ENCODE results near the gene ANKRD42. TPM values are rescaled to one million over a fixed set of nuclear protein-coding genes. Genes with fewer than 3 reads are reported as not detected.
A peak's percentile ranks its signal among the peaks of the same experiment; 100 is the strongest.

Gene ANKRD42
- polyA plus RNA-seq, 3 donors, result 4.3 to 6.2 (median 6.1) TPM

GRCh38 chr11:83192606-83193245 lies 786 bp upstream of the ANKRD42 start:
- Histone ChIP-seq H3K27me3 (ENCODE audit: control insufficient read depth in 2 of 2, insufficient read depth in 2 of 2, low read length in 2 of 2) (no peaks in the 10 kb centered on the region), H3K9me3 (replicated peaks in 1 of 2; ENCODE audit: control insufficient read depth in 1 of 2, insufficient read depth in 1 of 2, low read length in 2 of 2) (no peaks in the 10 kb centered on the region), H3K27ac (ENCODE audit: low read depth in 1 of 2, low read length in 2 of 2) (peak overlapping the region; percentile 93 to 96), H3K36me3 (replicated peaks in 1 of 2; ENCODE audit: control insufficient read depth in 1 of 2, insufficient read depth in 2 of 2, low read length in 2 of 2) (peaks cover 18 to 34% of the 10 kb centered on the region in 2 donors), H4K20me1 (ENCODE audit: insufficient read depth, low read length) (peaks cover 5% of the 10 kb centered on the region), H3K4me3 (replicated peaks in 1 of 3; ENCODE audit: low read depth in 2 of 3, low read length in 3 of 3) (peak overlapping the region; percentile 82 to 99 (median 85)), H3K4me1 (ENCODE audit: control insufficient read depth in 1 of 2, insufficient read depth in 2 of 2, low read length in 2 of 2) (peaks cover 23 to 27% of the 10 kb centered on the region in 2 donors), H3K79me2 (ENCODE audit: insufficient read depth, low read length) (peaks cover 28% of the 10 kb centered on the region), H2AFZ (ENCODE audit: insufficient read depth, low read depth, low read length, poor library complexity, severe bottlenecking) (peak overlapping the region; percentile 90), H3K4me2 (replicated peaks; ENCODE audit: extremely low read depth, low read length, poor library complexity, severe bottlenecking) (peak overlapping the region; percentile 98), H3K9ac (ENCODE audit: insufficient read depth, low read length, poor library complexity, severe bottlenecking) (peak overlapping the region; percentile 85)
- Mint-ChIP-seq H3K9me3 (no peaks in the 10 kb centered on the region), H3K36me3 (peaks cover 27 to 38% of the 10 kb centered on the region in 2 donors), H3K27ac (peak overlapping the region; percentile 97 to 100 (median 99)), H3K4me1 (peaks cover 31% of the 10 kb centered on the region), H3K4me3 (peak overlapping the region; percentile 97 to 99), H3K27me3 (ENCODE audit: low read depth in 3 of 3) (no peaks in the 10 kb centered on the region)
- intact Hi-C loops (cut with micrococcal nuclease), result loop anchor here (1.0 to 10.0 kb wide), 4 partner anchors 35 to 118 kb away; partner anchors contain the start of genes CCDC90B (in 2 of the 2), PCF11 (in 1 of the 2) and RAB30 (in 1 of the 2)
- no peak for TF ChIP-seq CTCF (IDR thresholded peaks at IDR 0.05)
- peak; percentile 9 to 55 (median 46) for DNase-seq
- WGBS (ENCODE audit: insufficient coverage), result 22% methylated on average over 6 of the region's 8 CpGs

GRCh38 chr11:83194281-83195142 lies 1.0 kb downstream of the ANKRD42 start:
- intact Hi-C loops (cut with micrococcal nuclease), result loop anchor here (2.0 to 10.0 kb wide), 5 partner anchors 38 to 294 kb away; partner anchors contain the start of genes CCDC90B (in 2 of the 2), DDIAS (in 1 of the 2), PCF11 (in 1 of the 2) and PRCP (in 1 of the 2)
- H3K9me3 Mint-ChIP-seq, result no peaks in the 10 kb centered on the region
- peaks cover 24 to 43% of the 10 kb centered on the region in 2 donors for H3K36me3 ChIP-seq (replicated peaks in 1 of 2; ENCODE audit: control insufficient read depth in 1 of 2, insufficient read depth in 2 of 2, low read length in 2 of 2)
- H3K4me1 Mint-ChIP-seq, result peaks cover 31% of the 10 kb centered on the region
- no peaks in the 10 kb centered on the region for H4K20me1 ChIP-seq (ENCODE audit: insufficient read depth, low read length)
- peaks cover 23 to 27% of the 10 kb centered on the region in 2 donors for H3K4me1 ChIP-seq (ENCODE audit: control insufficient read depth in 1 of 2, insufficient read depth in 2 of 2, low read length in 2 of 2)
- peaks cover 31 to 38% of the 10 kb centered on the region in 2 donors for H3K36me3 Mint-ChIP-seq
- peak overlapping the region; percentile 82 to 99 (median 85) for H3K4me3 ChIP-seq (replicated peaks in 1 of 3; ENCODE audit: low read depth in 2 of 3, low read length in 3 of 3)
- H3K27me3 ChIP-seq (ENCODE audit: control insufficient read depth in 2 of 2, insufficient read depth in 2 of 2, low read length in 2 of 2), result no peaks in the 10 kb centered on the region
- H3K27ac ChIP-seq (ENCODE audit: low read depth in 1 of 2, low read length in 2 of 2), result peak overlapping the region; percentile 93 to 96
- H3K4me2 ChIP-seq (replicated peaks; ENCODE audit: extremely low read depth, low read length, poor library complexity, severe bottlenecking), result peak overlapping the region; percentile 98
- DNase-seq, result peak; percentile 87 to 95 (median 92)
- H3K4me3 Mint-ChIP-seq, result peak overlapping the region; percentile 97 to 99
- H2AFZ ChIP-seq (ENCODE audit: insufficient read depth, low read depth, low read length, poor library complexity, severe bottlenecking), result peak overlapping the region; percentile 90
- peak overlapping the region; percentile 85 for H3K9ac ChIP-seq (ENCODE audit: insufficient read depth, low read length, poor library complexity, severe bottlenecking)
- peaks cover 28% of the 10 kb centered on the region for H3K79me2 ChIP-seq (ENCODE audit: insufficient read depth, low read length)
- no peaks in the 10 kb centered on the region for H3K9me3 ChIP-seq (replicated peaks in 1 of 2; ENCODE audit: control insufficient read depth in 1 of 2, insufficient read depth in 1 of 2, low read length in 2 of 2)
- H3K27me3 Mint-ChIP-seq (ENCODE audit: low read depth in 3 of 3), result no peaks in the 10 kb centered on the region
- under 1% methylated on average over 33 of the region's 35 CpGs for WGBS (ENCODE audit: insufficient coverage)
- no peak for TF ChIP-seq CTCF (IDR thresholded peaks at IDR 0.05)
- peak overlapping the region; percentile 97 to 100 (median 99) for H3K27ac Mint-ChIP-seq

Measured in CD14-positive monocyte (primary cell).